GM12878 (cell line): ENCODE data around the gene RNPS1. TPM values are rescaled to one million over a fixed set of nuclear protein-coding genes. Genes with fewer than 3 reads are reported as not detected.
A peak's percentile ranks its signal among the peaks of the same experiment; 100 is the strongest.

ENCODE experiments used
- ATAC-seq: fragments of 200-7000 bp; cut with Tn5 transposase; 3 replicates; pipeline ENCODE4 v1.9.1; 2020; ENCODE audit warnings: mild to moderate bottlenecking, moderate library complexity
- BruUV-seq: library from RNA; stranded (reverse); fragments of 400-500 nt; replicated peaks from 2 replicates; lab custom pipeline; 2021; lab: Mats Ljungman, UMichigan
- CTCF ChIA-PET: fragments of 300-600 bp; sonication (Branson Sonifier 250); formaldehyde crosslinking; extraction: SDS; loops from one replicate; lab custom pipeline; 2021; ENCODE audit warnings: inconsistent platforms; lab: Yijun Ruan, JAX
- POLR2A ChIA-PET: fragments of 350-600 bp; formaldehyde crosslinking; extraction: SDS; loops from one replicate; lab custom pipeline; 2021; ENCODE audit warnings: inconsistent platforms; lab: Charles Lee
- RAD21 ChIA-PET: fragments of 300-600 bp; sonication (Branson Sonifier 250); formaldehyde crosslinking; loops from one replicate; lab custom pipeline; 2023; ENCODE audit warnings: antibody characterized with exemption; ENCODE audit not compliant: unreplicated experiment; lab: Charles Lee
- SMC1A ChIA-PET: fragments of 300-600 bp; sonication (Branson Sonifier 250); formaldehyde crosslinking; loops from one replicate; lab custom pipeline; 2023; ENCODE audit not compliant: unreplicated experiment, uncharacterized antibody; lab: Charles Lee
- DNase-seq: peaks from one replicate; pipeline ENCODE4 v3.0.0-alpha.2; 2011; ENCODE audit warnings: low read depth, low spot score
- FAIRE-seq: peaks from 3 replicates; lab custom pipeline; 2011; peaks lifted over from hg19 to GRCh38; lab: Jason Lieb, UNC
- H2AFZ ChIP-seq: 2 replicates; pipeline ENCODE4 v1.6.0; 2011; ENCODE audit warnings: low read depth, low read length, control low read depth; ENCODE audit not compliant: control insufficient read depth
- H3K27ac ChIP-seq: 2 replicates; pipeline ENCODE4 v1.5.1; 2011; ENCODE audit warnings: control low read depth; ENCODE audit not compliant: control insufficient read depth, insufficient read depth
- H3K27me3 ChIP-seq, 2 experiments: replicated peaks in 1 of 2; 2 replicates each; pipeline versions ENCODE4 v1.6.0 to v1.6.1; 2011; ENCODE audit warnings: low read length in 1 of 2; ENCODE audit not compliant: control insufficient read depth in 2 of 2, insufficient read depth in 2 of 2
- H3K36me3 ChIP-seq, 2 experiments: 2 replicates each; pipeline ENCODE4 v1.5.1; 2011; ENCODE audit warnings: low read length in 1 of 2; ENCODE audit not compliant: control insufficient read depth in 2 of 2, insufficient read depth in 2 of 2
- H3K4me1 ChIP-seq: 2 replicates; pipeline ENCODE4 v1.6.1; 2011; ENCODE audit warnings: mild to moderate bottlenecking, low read length, moderate library complexity, mixed read lengths; ENCODE audit not compliant: control insufficient read depth, insufficient read depth
- H3K4me2 ChIP-seq: 2 replicates; pipeline ENCODE4 v1.6.0; 2011; ENCODE audit warnings: control low read depth; ENCODE audit not compliant: control insufficient read depth, insufficient read depth
- H3K4me3 ChIP-seq: fragments of 200-600 bp; sonication (generic); 2 replicates; pipeline ENCODE4 v1.5.1; 2016
- H3K79me2 ChIP-seq: 2 replicates; pipeline ENCODE4 v1.6.0; 2011; ENCODE audit warnings: low read length; ENCODE audit not compliant: control insufficient read depth, insufficient read depth
- H3K9ac ChIP-seq: 2 replicates; pipeline ENCODE4 v1.8.0; 2011; ENCODE audit warnings: low read length, control low read depth, mixed read lengths; ENCODE audit not compliant: control insufficient read depth, insufficient read depth
- H3K9me3 ChIP-seq: replicated peaks from 3 replicates; pipeline ENCODE4 v1.5.1; 2011; ENCODE audit warnings: mild to moderate bottlenecking, low read length; ENCODE audit not compliant: control insufficient read depth, insufficient read depth
- H4K20me1 ChIP-seq: 2 replicates; pipeline ENCODE4 v1.6.0; 2011; ENCODE audit not compliant: control insufficient read depth, insufficient read depth
- RAD21 ChIP-seq: IDR thresholded peaks from 2 replicates; pipeline ENCODE4 v1.6.1; 2011; ENCODE audit warnings: mild to moderate bottlenecking, low read depth, low read length, moderate library complexity; ENCODE audit not compliant: insufficient read depth
- RFX5 ChIP-seq: IDR thresholded peaks from 2 replicates; pipeline ENCODE4 v1.6.1; 2011; ENCODE audit warnings: low read depth, low read length, improper control_type of control experiment
- RUNX3 ChIP-seq: IDR thresholded peaks from 2 replicates; pipeline ENCODE4 v1.6.1; 2012; ENCODE audit warnings: low read length, inconsistent platforms
- SMC3 ChIP-seq: IDR thresholded peaks from 2 replicates; pipeline ENCODE4 v1.6.1; 2011; ENCODE audit warnings: low read length, improper control_type of control experiment, borderline replicate concordance
- WGBS: methylation state at CpG from one replicate; pipeline ENCODE4 v1.1.6; 2016; ENCODE audit warnings: low lambda C conversion rate; ENCODE audit not compliant: insufficient replicate concordance, insufficient coverage; ENCODE audit errors: missing lambda C conversion rate; 5-methylcytosine and 5-hydroxymethylcytosine counted together
- in situ Hi-C: fragments of 300-500 bp; cut with MboI; formaldehyde crosslinking; loops from 9 replicates; pipeline ENCODE4 v1.14.3; 2018; ENCODE audit warnings: mixed read lengths
- intact Hi-C: fragments of 100-400 bp; cut with micrococcal nuclease; formaldehyde crosslinking; loops from one replicate; pipeline ENCODE4 v1.14.2; 2022; ENCODE audit not compliant: unreplicated experiment
- polyA plus RNA-seq, 11 experiments: library from polyadenylated mRNA; depleted of rRNA in 4 of 11; unstranded in 6 of 11; stranded (reverse) in 5 of 11; fragments of >200 nt; fragmentation: Nextera tagmentation in 4 of 11; fragmentation: Illumina TruSeq in 1 of 11; extraction: Ambion mirVana in 4 of 11; extraction: Trizol in 1 of 11; gene quantifications; 1 replicate in 1 of 11; 2 replicates in 10 of 11; pipeline versions ENCODE4 v1.2.1 to v1.2.3, GENCODE V29; 2011 to 2016; ENCODE audit warnings: inconsistent platforms in 2 of 11, missing spikeins in 2 of 11, low read depth in 1 of 11
- total RNA-seq, 4 experiments: library from RNA; depleted of rRNA in 3 of 4; stranded (reverse); fragments of >200 nt in 3 of 4; fragmentation: Illumina TruSeq in 1 of 4; extraction: Trizol in 1 of 4; gene quantifications; 2 replicates each; pipeline versions ENCODE4 v1.2.1 to v1.2.3, GENCODE V29; 2013 to 2021
- TF ChIP-seq, protein P1 (sequence below), 3 experiments: IDR thresholded peaks in 2 of 3; conservative IDR thresholded peaks in 1 of 3; 2 replicates each; pipeline ENCODE4 v1.5.1; 2011; ENCODE audit warnings: low read depth in 3 of 3, low read length in 3 of 3, mild to moderate bottlenecking in 3 of 3, control low read depth in 2 of 3, moderate library complexity in 2 of 3, inconsistent platforms in 1 of 3, mixed read lengths in 1 of 3; ENCODE audit not compliant: control insufficient read depth in 2 of 3, insufficient read depth in 1 of 3; ENCODE audit errors: extremely low read depth in 1 of 3

The RNPS1 gene
- total and polyA plus RNA-seq, 10 of the 15 experiments (the other 5 are each of a cell fraction or from before 2014, with no cell fraction given) = 38.2 to 359 (median 188) TPM

DNA sequence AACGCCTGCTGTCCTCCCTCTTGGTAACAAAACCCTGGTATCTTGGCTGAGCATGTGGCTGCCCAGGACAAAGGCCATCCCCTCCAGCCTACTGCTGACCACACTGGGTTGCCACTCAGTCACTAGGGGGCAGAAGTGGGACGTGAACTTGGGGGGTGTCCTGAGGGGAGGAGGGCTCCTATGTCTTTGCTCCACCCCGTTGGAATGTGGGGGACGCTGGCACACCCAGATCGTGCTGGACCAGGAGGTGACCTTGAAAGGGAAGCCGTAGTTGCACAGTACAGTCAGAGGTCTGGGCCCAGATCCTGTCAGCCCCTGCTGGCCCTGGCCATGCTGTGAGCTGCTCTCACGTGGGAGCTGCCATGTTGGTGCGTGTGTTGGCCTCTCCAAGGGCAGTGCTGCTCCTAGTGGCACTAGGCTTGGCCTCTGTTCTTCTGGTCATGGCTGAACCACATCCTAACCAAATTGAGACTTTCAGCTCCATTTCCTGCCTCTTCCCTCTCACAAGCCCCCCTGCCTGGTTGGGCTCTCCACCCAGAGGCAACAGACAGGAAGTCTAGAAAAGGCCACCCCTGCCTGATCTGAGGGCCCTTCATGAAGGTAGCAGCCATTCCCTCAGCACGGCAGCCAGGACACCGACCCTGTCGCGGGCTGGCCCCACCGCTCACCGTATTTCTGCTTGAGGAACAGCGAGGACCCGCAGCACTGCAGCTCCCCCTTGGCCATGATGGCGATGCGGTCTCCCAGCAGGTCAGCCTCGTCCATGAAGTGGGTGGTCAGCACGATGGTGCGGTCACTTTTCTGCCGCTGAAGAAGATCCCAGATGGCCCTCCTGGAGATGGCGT, 29.0 kb upstream of the RNPS1 start:
- ATAC-seq (peak; percentile 76), FAIRE-seq (no peak), DNase-seq (no peak)
- intact Hi-C loops = no loop called here
- ChIA-PET SMC1A (interaction anchor here (1.1 kb wide), 1 partner anchor 191 kb away, joined by 3 read pairs; no protein-coding TSS in a partner anchor), RAD21 (interaction anchor here (1.0 kb wide), 2 partner anchors 41 to 205 kb away, joined by 3 to 6 read pairs; no protein-coding TSS in a partner anchor), CTCF (interaction anchor here (0.8 to 1.3 kb wide), 5 partner anchors 12 to 193 kb away, joined by 3 to 6 read pairs (median 3); no protein-coding TSS in a partner anchor), POLR2A (no interaction called here)
- Histone ChIP-seq H2AFZ (no peak overlapping the region), H3K4me1 (peaks cover 10% of the 10 kb centered on the region), H3K9me3 (no peaks in the 10 kb centered on the region), H3K4me2 (no peak overlapping the region), H3K9ac (no peak overlapping the region), H4K20me1 (no peaks in the 10 kb centered on the region), H3K27ac (no peak overlapping the region), H3K27me3 (no peaks in the 10 kb centered on the region), H3K79me2 (no peaks in the 10 kb centered on the region), H3K36me3 (no peaks in the 10 kb centered on the region), H3K4me3 (no peak overlapping the region)
- WGBS = 79% methylated on average over 23 of the region's 23 CpGs
- peak; percentile 40; the same call in 1 of the 2 replicates for TF ChIP-seq SMC3
- TF ChIP-seq, protein P1, sequence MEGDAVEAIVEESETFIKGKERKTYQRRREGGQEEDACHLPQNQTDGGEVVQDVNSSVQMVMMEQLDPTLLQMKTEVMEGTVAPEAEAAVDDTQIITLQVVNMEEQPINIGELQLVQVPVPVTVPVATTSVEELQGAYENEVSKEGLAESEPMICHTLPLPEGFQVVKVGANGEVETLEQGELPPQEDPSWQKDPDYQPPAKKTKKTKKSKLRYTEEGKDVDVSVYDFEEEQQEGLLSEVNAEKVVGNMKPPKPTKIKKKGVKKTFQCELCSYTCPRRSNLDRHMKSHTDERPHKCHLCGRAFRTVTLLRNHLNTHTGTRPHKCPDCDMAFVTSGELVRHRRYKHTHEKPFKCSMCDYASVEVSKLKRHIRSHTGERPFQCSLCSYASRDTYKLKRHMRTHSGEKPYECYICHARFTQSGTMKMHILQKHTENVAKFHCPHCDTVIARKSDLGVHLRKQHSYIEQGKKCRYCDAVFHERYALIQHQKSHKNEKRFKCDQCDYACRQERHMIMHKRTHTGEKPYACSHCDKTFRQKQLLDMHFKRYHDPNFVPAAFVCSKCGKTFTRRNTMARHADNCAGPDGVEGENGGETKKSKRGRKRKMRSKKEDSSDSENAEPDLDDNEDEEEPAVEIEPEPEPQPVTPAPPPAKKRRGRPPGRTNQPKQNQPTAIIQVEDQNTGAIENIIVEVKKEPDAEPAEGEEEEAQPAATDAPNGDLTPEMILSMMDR (IDR thresholded peaks at IDR 0.05 in 2 of 3, conservative IDR thresholded peaks at IDR 0.05 in 1 of 3; ENCODE audit: control insufficient read depth in 2 of 3, extremely low read depth in 1 of 3, insufficient read depth in 1 of 3, low read depth in 3 of 3, low read length in 3 of 3) = peak; percentile 50 to 58 (median 57); a peak in 5 of 6 replicates
- TF ChIP-seq RAD21 = peak; percentile 56
- TF ChIP-seq RUNX3 = peak; percentile 40; the same call in 1 of the 2 replicates
- TF ChIP-seq RFX5 = no peak
- in situ Hi-C loops = no loop called here
- no TSS peak for BruUV-seq
